ENCODE data around the gene OR7A10. TPM values are rescaled to one million over a fixed set of nuclear protein-coding genes. Genes with fewer than 3 reads are reported as not detected.
"Not testable (repeated sequence)": the region's sequence is repeated elsewhere in the genome, so short reads cannot be mapped to it uniquely, and the experiment has no call there.

OR7A10 gene
- polyA plus RNA-seq, 1 experiment, result not detected

- Histone ChIP-seq H3K27me3 (ENCODE audit: control insufficient read depth, insufficient read depth, low read length) (no peaks in the 10 kb centered on the region), H3K4me3 (ENCODE audit: low read depth, low read length) (no peak overlapping the region), H3K36me3 (ENCODE audit: control insufficient read depth, insufficient read depth, low read length) (no peaks in the 10 kb centered on the region)
- no peak for TF ChIP-seq CTCF (IDR thresholded peaks at IDR 0.05; ENCODE audit: insufficient read depth, low read depth, low read length)
- ChIA-PET POLR2A (no interaction called here), CTCF (interaction anchor here (2.4 kb wide), 1 partner anchor 12 kb away, joined by 11 read pairs; no protein-coding TSS in a partner anchor)
- DNase-seq (ENCODE audit: low read depth), result no peak
These were observed 50.0 kb downstream of the OR7A10 start for GRCh38 chr19:14798760-14799159.

- Histone ChIP-seq H3K27me3 (ENCODE audit: control insufficient read depth, insufficient read depth, low read length) (no peaks in the 10 kb centered on the region), H3K36me3 (ENCODE audit: control insufficient read depth, insufficient read depth, low read length) (no peaks in the 10 kb centered on the region), H3K4me3 (ENCODE audit: low read depth, low read length) (no peak overlapping the region)
- POLR2A ChIA-PET, result no interaction called here
- CTCF ChIA-PET, result interaction anchor here (0.8 to 1.4 kb wide), 2 partner anchors 9 to 10 kb away, joined by 3 to 4 read pairs; no protein-coding TSS in a partner anchor
- no peak for DNase-seq (ENCODE audit: low read depth)
- no peak for TF ChIP-seq CTCF (IDR thresholded peaks at IDR 0.05; ENCODE audit: insufficient read depth, low read depth, low read length)
These were observed 52.7 kb downstream of the OR7A10 start for GRCh38 chr19:14796021-14796420.

- DNase-seq (ENCODE audit: low read depth), result no peak
- TF ChIP-seq CTCF (IDR thresholded peaks at IDR 0.05; ENCODE audit: insufficient read depth, low read depth, low read length), result no peak
- ChIA-PET POLR2A (no interaction called here), CTCF (interaction anchor here (0.8 kb wide), 1 partner anchor 9 kb away, joined by 3 read pairs; no protein-coding TSS in a partner anchor)
- H3K36me3 ChIP-seq (ENCODE audit: control insufficient read depth, insufficient read depth, low read length), result no peaks in the 10 kb centered on the region
- no peak overlapping the region for H3K4me3 ChIP-seq (ENCODE audit: low read depth, low read length)
- H3K27me3 ChIP-seq (ENCODE audit: control insufficient read depth, insufficient read depth, low read length), result no peaks in the 10 kb centered on the region
These were observed 53.5 kb downstream of the OR7A10 start for GRCh38 chr19:14795078-14795721.

GRCh38 chr19:14792250-14792649 is 56.5 kb downstream of the OR7A10 start:
- H3K36me3 ChIP-seq (ENCODE audit: control insufficient read depth, insufficient read depth, low read length); H3K27me3 ChIP-seq (ENCODE audit: control insufficient read depth, insufficient read depth, low read length); DNase-seq (ENCODE audit: low read depth); POLR2A ChIA-PET; H3K4me3 ChIP-seq (ENCODE audit: low read depth, low read length); CTCF ChIA-PET: not testable (repeated sequence)

Small RNA genes within 50 kb of the gene (small RNA-seq; reads per million reads assigned to genes)
- gene AC005255.1 (ENCODE audit: insufficient read length, low read depth, low replicate concordance), result not detected
- gene OR7A18P (ENCODE audit: insufficient read length, low read depth, low replicate concordance), result not detected

Other genes with a start within 250 kb of the OR7A10 start
- gene ADGRE3, start 174.1 kb downstream of the OR7A10 start, polyA plus RNA-seq (2011; rRNA removed), result not detected in 2 replicates
- 12.2 and 16.4 TPM in 2 replicates for gene ZNF333, start 158.9 kb downstream of the OR7A10 start, polyA plus RNA-seq (2011; rRNA removed)
- gene ADGRE2, start 70.4 kb downstream of the OR7A10 start, polyA plus RNA-seq (2011; rRNA removed), result 0.15 and 0.72 TPM in 2 replicates
- not detected in 2 replicates for gene OR7A5, start 13.7 kb downstream of the OR7A10 start, polyA plus RNA-seq (2011; rRNA removed)
- not detected in 2 replicates for gene OR7C1, start 13.7 kb downstream of the OR7A10 start, polyA plus RNA-seq (2011; rRNA removed)
- not detected in 2 replicates for gene OR7A17, start 37.2 kb upstream of the OR7A10 start, polyA plus RNA-seq (2011; rRNA removed)
- not detected in 2 replicates for gene OR7C2, start 92.6 kb upstream of the OR7A10 start, polyA plus RNA-seq (2011; rRNA removed)
- not detected in 2 replicates for gene SLC1A6, start 130.9 kb upstream of the OR7A10 start, polyA plus RNA-seq (2011; rRNA removed)
- gene CASP14, start 200.6 kb upstream of the OR7A10 start, polyA plus RNA-seq (2011; rRNA removed), result not detected in 2 replicates
- gene OR1I1, start 233.3 kb upstream of the OR7A10 start, polyA plus RNA-seq (2011; rRNA removed), result not detected in 2 replicates